ENCODE measurements around the gene SENP6. TPM values are rescaled to one million over a fixed set of nuclear protein-coding genes. Genes with fewer than 3 reads are reported as not detected.

SENP6 gene
- total RNA-seq, 4 donors from 2014 or later: 108 to 192 (median 128) TPM

- Histone ChIP-seq H3K27me3 (no peaks in the 10 kb centered on the region), H3K27ac (no peak overlapping the region), H3K4me1 (peaks cover 0 to 31% (median 0%) of the 10 kb centered on the region in 3 donors), H3K4me3 (no peak overlapping the region), H3K9me3 (no peaks in the 10 kb centered on the region), H3K36me3 (no peaks in the 10 kb centered on the region)
- TF ChIP-seq POLR2A (IDR thresholded peaks at IDR 0.05): no peak
- TF ChIP-seq POLR2AphosphoS5 (IDR thresholded peaks at IDR 0.05): no peak
- no peak for ATAC-seq
- 80 to 93% methylated on average over 3 of the region's 3 CpGs for WGBS, 2 donors (ENCODE audit: low coverage in 1 of 2)
Observed at GRCh38 chr6:75752365-75752764, 150.7 kb downstream of the SENP6 start.

GRCh38 chr6:75755704-75756103, 154.0 kb downstream of the SENP6 start:
- no peak overlapping the region for H3K27ac ChIP-seq
- H3K36me3 ChIP-seq: no peaks in the 10 kb centered on the region
- H3K27me3 ChIP-seq: no peaks in the 10 kb centered on the region
- TF ChIP-seq POLR2A (IDR thresholded peaks at IDR 0.05) (no peak), POLR2AphosphoS5 (IDR thresholded peaks at IDR 0.05) (no peak), EP300 (IDR thresholded peaks at IDR 0.05) (no peak), CTCF (IDR thresholded peaks at IDR 0.05) (no peak)
- no peak overlapping the region for H3K4me3 ChIP-seq
- ATAC-seq: no peak
- H3K9me3 ChIP-seq: no peaks in the 10 kb centered on the region
- peaks cover 0 to 11% (median 0%) of the 10 kb centered on the region in 3 donors for H3K4me1 ChIP-seq
- 89 to 93% methylated on average over 5 of the region's 5 CpGs for WGBS, 2 donors (ENCODE audit: low coverage in 1 of 2)

GRCh38 chr6:75757295-75757694, 155.6 kb downstream of the SENP6 start:
- ATAC-seq: no peak
- Histone ChIP-seq H3K36me3 (no peaks in the 10 kb centered on the region), H3K27ac (no peak overlapping the region), H3K4me1 (peaks cover 0 to 7% (median 0%) of the 10 kb centered on the region in 3 donors), H3K4me3 (no peak overlapping the region), H3K9me3 (no peaks in the 10 kb centered on the region), H3K27me3 (no peaks in the 10 kb centered on the region)
- WGBS, 2 donors (ENCODE audit: low coverage in 1 of 2): 90 to 96% methylated on average over 2 to 3 of the region's 3 CpGs
- TF ChIP-seq POLR2A (IDR thresholded peaks at IDR 0.05): no peak

GRCh38 chr6:75758061-75758460, 156.4 kb downstream of the SENP6 start:
- TF ChIP-seq POLR2AphosphoS5 (IDR thresholded peaks at IDR 0.05): no peak
- no peak for TF ChIP-seq POLR2A (IDR thresholded peaks at IDR 0.05)
- TF ChIP-seq EP300 (IDR thresholded peaks at IDR 0.05): no peak
- no peak for TF ChIP-seq CTCF (IDR thresholded peaks at IDR 0.05)
- Histone ChIP-seq H3K4me3 (no peak overlapping the region), H3K27me3 (no peaks in the 10 kb centered on the region), H3K36me3 (no peaks in the 10 kb centered on the region), H3K27ac (no peak overlapping the region), H3K4me1 (peaks cover 0 to 7% (median 0%) of the 10 kb centered on the region in 3 donors), H3K9me3 (no peaks in the 10 kb centered on the region)
- no peak for ATAC-seq
- WGBS, 2 donors (ENCODE audit: low coverage in 1 of 2): 64 to 80% methylated on average over 3 to 4 of the region's 5 CpGs

- Histone ChIP-seq H3K4me1 (no peaks in the 10 kb centered on the region), H3K9me3 (no peaks in the 10 kb centered on the region), H3K4me3 (no peak overlapping the region), H3K36me3 (no peaks in the 10 kb centered on the region), H3K27ac (no peak overlapping the region), H3K27me3 (no peaks in the 10 kb centered on the region)
- WGBS, 2 donors (ENCODE audit: low coverage in 1 of 2): 73 to 87% methylated on average over 5 of the region's 5 CpGs
- no peak for TF ChIP-seq POLR2A (IDR thresholded peaks at IDR 0.05)
- no peak for TF ChIP-seq EP300 (IDR thresholded peaks at IDR 0.05)
- no peak for TF ChIP-seq POLR2AphosphoS5 (IDR thresholded peaks at IDR 0.05)
- no peak for TF ChIP-seq CTCF (IDR thresholded peaks at IDR 0.05)
- ATAC-seq: no peak
Observed at GRCh38 chr6:75759207-75759606, 157.5 kb downstream of the SENP6 start.

GRCh38 chr6:75760320-75760719, 158.6 kb downstream of the SENP6 start:
- no peak overlapping the region for H3K4me3 ChIP-seq
- WGBS, 2 donors (ENCODE audit: low coverage in 1 of 2): 80 to 100% methylated on average over 1 of the region's 1 CpG
- H3K4me1 ChIP-seq: no peaks in the 10 kb centered on the region
- ATAC-seq: no peak
- H3K27me3 ChIP-seq: no peaks in the 10 kb centered on the region
- no peak for TF ChIP-seq POLR2AphosphoS5 (IDR thresholded peaks at IDR 0.05)
- no peak for TF ChIP-seq CTCF (IDR thresholded peaks at IDR 0.05)
- TF ChIP-seq POLR2A (IDR thresholded peaks at IDR 0.05): no peak
- no peak for TF ChIP-seq EP300 (IDR thresholded peaks at IDR 0.05)
- H3K36me3 ChIP-seq: no peaks in the 10 kb centered on the region
- no peaks in the 10 kb centered on the region for H3K9me3 ChIP-seq
- no peak overlapping the region for H3K27ac ChIP-seq

All from gastroesophageal sphincter (tissue), 4 donors.